ENCODE measurements around the gene DGKI.

The DGKI gene

GRCh38 chr7:137891016-137891655 lies 44.4 kb upstream of the DGKI start:
- CTCF ChIA-PET = interaction anchor here (1.2 kb wide), 2 partner anchors 12 to 236 kb away, joined by 3 to 6 read pairs; no protein-coding TSS in a partner anchor
- no peaks in the 10 kb centered on the region for H3K4me1 ChIP-seq (ENCODE audit: control insufficient read depth, insufficient read depth, low read length)
- POLR2A ChIA-PET = no interaction called here
- H3K36me3 ChIP-seq (ENCODE audit: control insufficient read depth in 2 of 2, insufficient read depth in 1 of 2, low read length in 2 of 2) = peaks cover 0 to 50% of the 10 kb centered on the region in 2 experiments; a peak in 2 of 3 replicates
- H3K27ac ChIP-seq (ENCODE audit: extremely low read depth, low read depth, low read length) = no peak overlapping the region
- TF ChIP-seq TRIM28 (IDR thresholded peaks at IDR 0.05; ENCODE audit: borderline replicate concordance, low read length) (no peak), ZNF18 (tag by site-specific recombination; IDR thresholded peaks at IDR 0.05) (no peak), ZNF785 (tag by site-specific recombination; IDR thresholded peaks at IDR 0.05) (no peak), ZNF324 (tag by site-specific recombination; IDR thresholded peaks at IDR 0.05) (no peak), ZFP37 (tag by site-specific recombination; IDR thresholded peaks at IDR 0.05) (no peak), ZNF211 (tag by site-specific recombination; IDR thresholded peaks at IDR 0.05; ENCODE audit: low read depth) (no peak), GLIS2 (tag by site-specific recombination; IDR thresholded peaks at IDR 0.05) (no peak), SALL2 (tag by site-specific recombination; IDR thresholded peaks at IDR 0.05; ENCODE audit: borderline replicate concordance) (no peak), SETDB1 (IDR thresholded peaks at IDR 0.05; ENCODE audit: insufficient read length, low read length) (no peak), ZBTB1 (tag by site-specific recombination; IDR thresholded peaks at IDR 0.05) (no peak), MZF1 (tag by site-specific recombination; IDR thresholded peaks at IDR 0.05; ENCODE audit: borderline replicate concordance) (no peak), ZNF701 (tag by site-specific recombination; IDR thresholded peaks at IDR 0.05) (no peak), GLIS1 (tag by site-specific recombination; IDR thresholded peaks at IDR 0.05) (no peak), BCL11B (tag by site-specific recombination; IDR thresholded peaks at IDR 0.05; ENCODE audit: low read depth) (no peak), ZNF677 (tag by site-specific recombination; IDR thresholded peaks at IDR 0.05) (no peak), PBX3 (CRISPR knock-in tag; IDR thresholded peaks at IDR 0.05) (no peak)
- no peaks in the 10 kb centered on the region for H3K9me3 ChIP-seq (ENCODE audit: control insufficient read depth, insufficient read depth, low read depth, low read length)
- no peak overlapping the region for H3K4me3 ChIP-seq (ENCODE audit: low read depth, low read length)

DNA sequence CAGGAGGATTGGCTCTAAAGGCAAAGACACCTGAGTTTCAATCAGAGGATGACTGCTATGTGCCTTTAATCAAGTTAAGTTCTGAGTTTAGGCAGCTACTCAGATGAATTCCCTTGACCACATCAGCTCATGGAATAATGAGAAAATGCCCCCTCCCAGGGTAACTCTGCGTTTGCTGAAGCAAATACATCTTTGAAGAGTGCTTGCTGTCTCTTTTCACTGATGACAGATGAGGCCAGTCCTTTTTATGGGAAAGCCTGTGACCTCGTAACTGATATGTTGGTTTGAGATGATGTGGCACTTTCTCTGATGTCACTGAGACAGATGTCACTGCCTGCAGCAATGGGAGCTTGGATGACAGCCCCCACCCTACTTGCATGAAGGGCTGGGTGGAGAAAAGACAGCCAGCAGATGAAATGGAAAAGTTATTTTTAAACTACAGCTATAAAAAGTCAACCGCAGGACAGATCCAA lies 43.7 kb upstream of the DGKI start:
- Histone ChIP-seq H3K4me1 (ENCODE audit: control insufficient read depth, insufficient read depth, low read length) (no peaks in the 10 kb centered on the region), H3K9me3 (ENCODE audit: control insufficient read depth, insufficient read depth, low read depth, low read length) (no peaks in the 10 kb centered on the region), H3K27ac (ENCODE audit: extremely low read depth, low read depth, low read length) (no peak overlapping the region), H3K36me3 (ENCODE audit: control insufficient read depth in 2 of 2, insufficient read depth in 1 of 2, low read length in 2 of 2) (peaks cover 0 to 51% of the 10 kb centered on the region in 2 experiments; a peak in 1 of 3 replicates), H3K4me3 (ENCODE audit: low read depth, low read length) (no peak overlapping the region)
- TF ChIP-seq ZNF629 (tag by site-specific recombination; IDR thresholded peaks at IDR 0.05) = peak; percentile 50
- TF ChIP-seq HIC1 (tag by site-specific recombination; IDR thresholded peaks at IDR 0.05) = no peak
- TF ChIP-seq ZNF335 (tag by site-specific recombination; conservative IDR thresholded peaks at IDR 0.05) = peak; percentile 20; the same call in 1 of the 2 replicates
- 0 out of 2 replicates have a peak, but pooled peaks have one; percentile 26 for TF ChIP-seq ZBTB21 (tag by site-specific recombination; IDR thresholded peaks at IDR 0.05)
- POLR2A ChIA-PET = no interaction called here
- CTCF ChIA-PET = interaction anchor here (0.9 to 1.2 kb wide), 3 partner anchors 12 to 235 kb away, joined by 3 to 6 read pairs (median 6); no protein-coding TSS in a partner anchor
